ENCODE results near the gene UBE2L5.
A peak's percentile ranks its signal among the peaks of the same experiment; 100 is the strongest.
"Not testable (repeated sequence)": the region's sequence is repeated elsewhere in the genome, so short reads cannot be mapped to it uniquely, and the experiment has no call there.

Gene UBE2L5

DNA sequence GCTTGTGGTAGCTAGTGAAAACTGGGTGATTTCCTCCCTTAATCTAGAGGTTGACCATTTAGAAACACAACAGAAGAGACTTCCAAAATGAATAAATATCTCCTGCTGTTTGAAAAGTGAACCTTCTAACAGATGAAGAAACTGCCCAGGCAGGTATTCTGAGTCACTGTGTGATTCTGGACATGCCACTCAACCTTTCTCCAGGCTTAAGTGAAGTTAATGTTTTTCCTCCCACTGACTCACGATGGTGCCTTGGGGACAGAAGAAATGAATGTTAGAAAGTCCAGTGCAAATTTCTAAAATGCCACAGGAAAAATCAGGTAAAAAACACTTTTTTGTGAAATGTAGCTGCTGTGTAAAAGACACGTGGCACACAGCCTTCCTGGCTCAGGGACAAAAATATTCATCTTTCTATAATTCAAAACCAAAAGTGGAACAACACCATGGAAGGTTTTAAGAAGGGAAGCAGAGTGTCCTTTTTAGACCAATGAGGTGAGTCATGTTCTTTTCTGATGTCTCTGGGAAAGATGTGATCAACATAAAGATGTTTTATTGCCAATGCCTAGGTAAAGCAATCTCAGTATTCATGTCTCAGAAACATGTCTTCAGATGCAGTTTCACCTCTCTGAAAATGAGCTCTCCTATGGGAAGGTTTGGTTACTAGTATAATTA lies 9.1 kb downstream of the UBE2L5 start:
- POLR2A ChIA-PET: interaction anchor here (0.9 to 1.0 kb wide), 2 partner anchors 23 to 319 kb away, joined by 3 read pairs; no protein-coding TSS in a partner anchor
- TF ChIP-seq NFRKB (IDR thresholded peaks at IDR 0.05) (no peak), FOXK2 (IDR thresholded peaks at IDR 0.05) (no peak), HDGF (IDR thresholded peaks at IDR 0.05; ENCODE audit: borderline replicate concordance) (no peak), FOXM1 (IDR thresholded peaks at IDR 0.05; ENCODE audit: borderline replicate concordance) (no peak), CTBP1 (IDR thresholded peaks at IDR 0.05; ENCODE audit: borderline replicate concordance) (no peak), ARNT (IDR thresholded peaks at IDR 0.05) (no peak)
- TF ChIP-seq, protein P1, sequence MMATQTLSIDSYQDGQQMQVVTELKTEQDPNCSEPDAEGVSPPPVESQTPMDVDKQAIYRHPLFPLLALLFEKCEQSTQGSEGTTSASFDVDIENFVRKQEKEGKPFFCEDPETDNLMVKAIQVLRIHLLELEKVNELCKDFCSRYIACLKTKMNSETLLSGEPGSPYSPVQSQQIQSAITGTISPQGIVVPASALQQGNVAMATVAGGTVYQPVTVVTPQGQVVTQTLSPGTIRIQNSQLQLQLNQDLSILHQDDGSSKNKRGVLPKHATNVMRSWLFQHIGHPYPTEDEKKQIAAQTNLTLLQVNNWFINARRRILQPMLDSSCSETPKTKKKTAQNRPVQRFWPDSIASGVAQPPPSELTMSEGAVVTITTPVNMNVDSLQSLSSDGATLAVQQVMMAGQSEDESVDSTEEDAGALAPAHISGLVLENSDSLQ (IDR thresholded peaks at IDR 0.05): 0 out of 2 replicates have a peak, but pooled peaks have one; percentile 40
- CTCF ChIA-PET: no interaction called here
- no peak for DNase-seq (ENCODE audit: extremely low spot score)

DNA sequence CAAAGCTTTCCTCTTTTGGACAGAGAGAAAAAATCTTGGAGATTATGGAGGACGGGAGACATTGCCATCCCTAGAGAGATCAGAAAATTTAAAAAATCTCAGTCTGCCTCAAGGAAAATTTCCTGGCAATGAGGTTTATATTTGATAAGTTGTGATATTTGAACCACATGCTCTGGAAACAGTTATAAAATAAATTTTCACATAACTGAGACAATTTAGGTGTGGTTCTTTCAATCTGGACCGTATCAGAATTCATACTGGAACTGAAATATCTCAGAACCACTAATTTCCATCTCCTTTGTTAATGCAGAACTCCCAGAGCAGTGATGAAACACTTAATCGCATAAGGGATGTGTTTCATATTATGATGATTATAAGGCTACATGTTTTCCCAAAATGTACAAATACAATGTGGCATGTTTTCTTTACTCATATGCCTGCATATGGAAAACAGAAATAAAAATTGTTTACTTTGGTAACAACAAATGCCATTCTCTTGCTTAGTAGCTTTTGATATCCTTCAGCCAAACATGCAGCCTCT lies 13.7 kb downstream of the UBE2L5 start:
- TF ChIP-seq SP1 (IDR thresholded peaks at IDR 0.05) (no peak), BHLHE40 (IDR thresholded peaks at IDR 0.05; ENCODE audit: borderline replicate concordance) (no peak), FOXA1 (IDR thresholded peaks at IDR 0.05) (no peak), LEF1 (IDR thresholded peaks at IDR 0.05; ENCODE audit: borderline replicate concordance) (no peak), FOXK2 (IDR thresholded peaks at IDR 0.05) (no peak), NFRKB (IDR thresholded peaks at IDR 0.05) (no peak), SUZ12 (IDR thresholded peaks at IDR 0.05) (no peak), ZNF384 (IDR thresholded peaks at IDR 0.05) (no peak), L3MBTL2 (conservative IDR thresholded peaks at IDR 0.05) (no peak), FOXM1 (IDR thresholded peaks at IDR 0.05; ENCODE audit: borderline replicate concordance) (no peak), HDGF (IDR thresholded peaks at IDR 0.05; ENCODE audit: borderline replicate concordance) (no peak), ELF4 (IDR thresholded peaks at IDR 0.05) (no peak), TARDBP (IDR thresholded peaks at IDR 0.05) (no peak), ARNT (IDR thresholded peaks at IDR 0.05) (no peak), CTBP1 (IDR thresholded peaks at IDR 0.05; ENCODE audit: borderline replicate concordance) (no peak)
- TF ChIP-seq, protein P1 (IDR thresholded peaks at IDR 0.05): no peak
- CTCF ChIA-PET: no interaction called here
- DNase-seq (ENCODE audit: extremely low spot score): no peak
- POLR2A ChIA-PET: no interaction called here

DNA sequence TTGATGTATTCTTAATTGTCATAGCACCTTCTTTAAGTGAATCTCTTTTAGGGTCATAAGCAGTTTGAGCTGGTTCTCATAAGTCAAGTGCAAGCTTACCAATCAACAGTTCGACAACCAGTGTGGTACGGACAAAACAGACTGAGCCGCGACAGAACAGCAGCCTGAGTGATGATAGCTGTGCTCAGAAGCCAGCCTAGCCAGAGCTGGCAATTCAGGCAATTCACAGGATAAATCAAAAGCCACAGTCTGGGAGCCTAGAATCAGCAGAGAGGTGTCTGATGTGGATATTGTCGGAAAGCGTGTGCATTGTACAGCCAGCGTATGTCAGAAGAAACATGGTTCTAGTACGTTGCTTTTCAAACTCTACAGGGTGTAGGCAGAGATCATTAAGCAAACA lies 14.9 kb downstream of the UBE2L5 start:
- POLR2A ChIA-PET: no interaction called here

DNA sequence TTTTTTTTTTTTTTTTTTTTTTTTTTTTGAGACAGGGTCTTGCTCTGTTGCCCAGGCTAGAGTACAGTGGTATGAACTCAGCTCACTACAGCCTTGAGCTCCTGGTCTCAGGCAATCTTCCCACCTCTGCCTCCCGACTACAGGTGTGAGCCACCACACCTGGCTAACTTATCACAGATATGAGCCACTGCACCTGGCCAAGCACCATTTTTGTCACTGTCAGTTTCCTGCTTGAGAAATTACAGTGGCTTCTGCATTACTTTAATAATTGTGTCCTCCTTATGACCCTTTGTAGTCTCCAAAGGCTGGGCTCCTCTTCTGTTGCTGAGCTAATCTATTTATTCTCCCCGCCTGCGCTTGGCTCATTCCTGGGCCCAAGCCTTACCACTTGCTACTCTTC lies 16.0 kb downstream of the UBE2L5 start:
- TF ChIP-seq SP1 (IDR thresholded peaks at IDR 0.05) (no peak), FOXA1 (IDR thresholded peaks at IDR 0.05) (no peak), NFRKB (IDR thresholded peaks at IDR 0.05) (no peak), L3MBTL2 (conservative IDR thresholded peaks at IDR 0.05) (no peak), CTBP1 (IDR thresholded peaks at IDR 0.05; ENCODE audit: borderline replicate concordance) (no peak), FOXK2 (IDR thresholded peaks at IDR 0.05) (no peak), ZNF384 (IDR thresholded peaks at IDR 0.05) (no peak)
- ChIA-PET CTCF (no interaction called here), POLR2A (no interaction called here)
- no peak for DNase-seq (ENCODE audit: extremely low spot score)

More for the DNA sequence above, 14.9 kb downstream of the UBE2L5 start:
- CTCF ChIA-PET: interaction anchor here (0.7 kb wide), 1 partner anchor 272 kb away, joined by 3 read pairs; no protein-coding TSS in a partner anchor
- DNase-seq (ENCODE audit: extremely low spot score): no peak
- TF ChIP-seq ELF4 (IDR thresholded peaks at IDR 0.05): no peak
- TF ChIP-seq FOXA1 (IDR thresholded peaks at IDR 0.05): no peak
- no peak for TF ChIP-seq BHLHE40 (IDR thresholded peaks at IDR 0.05; ENCODE audit: borderline replicate concordance)
- TF ChIP-seq LEF1 (IDR thresholded peaks at IDR 0.05; ENCODE audit: borderline replicate concordance): no peak
- TF ChIP-seq NFRKB (IDR thresholded peaks at IDR 0.05): no peak
- TF ChIP-seq SP1 (IDR thresholded peaks at IDR 0.05): no peak
- TF ChIP-seq ZNF384 (IDR thresholded peaks at IDR 0.05): no peak

DNA sequence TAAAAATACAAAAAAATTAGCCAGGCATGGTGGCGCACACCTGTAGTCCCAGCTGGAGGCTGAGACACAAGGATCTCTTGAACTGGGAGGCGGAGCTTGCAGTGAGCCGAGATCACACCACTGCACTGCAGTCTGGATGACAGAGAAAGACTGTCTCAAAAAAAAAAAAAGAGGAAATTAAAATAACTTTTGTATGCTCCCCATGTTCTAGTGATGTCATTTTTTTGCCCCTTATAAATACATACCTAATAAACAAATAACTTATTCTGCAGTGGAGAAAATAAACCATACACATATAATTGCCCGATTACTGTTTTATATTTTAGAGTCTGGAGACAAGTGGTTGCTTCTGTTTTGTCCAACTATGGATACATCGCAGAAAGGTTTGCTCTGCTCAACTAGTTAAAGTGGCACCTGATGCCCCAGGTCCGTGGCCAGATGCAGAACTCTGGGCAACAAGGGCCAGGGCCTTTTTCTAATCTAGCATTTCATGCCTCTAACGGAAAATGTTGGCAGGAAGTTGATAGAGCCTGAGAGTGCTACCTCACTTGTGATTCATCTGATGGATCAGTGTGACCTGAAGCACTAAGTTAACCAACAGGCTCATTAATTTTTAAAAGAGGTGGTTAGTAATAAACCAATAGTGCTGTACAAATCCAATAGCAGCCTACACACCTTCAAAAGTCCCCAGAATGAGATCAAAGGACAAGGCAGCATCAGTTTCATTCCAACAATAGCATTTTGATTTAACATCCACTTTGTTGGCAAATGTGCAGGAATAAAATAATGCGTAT lies 18.8 kb downstream of the UBE2L5 start:
- no peak for DNase-seq (ENCODE audit: extremely low spot score)
- ChIA-PET CTCF (no interaction called here), POLR2A (no interaction called here)
- TF ChIP-seq, protein P1 (IDR thresholded peaks at IDR 0.05): no peak

DNA sequence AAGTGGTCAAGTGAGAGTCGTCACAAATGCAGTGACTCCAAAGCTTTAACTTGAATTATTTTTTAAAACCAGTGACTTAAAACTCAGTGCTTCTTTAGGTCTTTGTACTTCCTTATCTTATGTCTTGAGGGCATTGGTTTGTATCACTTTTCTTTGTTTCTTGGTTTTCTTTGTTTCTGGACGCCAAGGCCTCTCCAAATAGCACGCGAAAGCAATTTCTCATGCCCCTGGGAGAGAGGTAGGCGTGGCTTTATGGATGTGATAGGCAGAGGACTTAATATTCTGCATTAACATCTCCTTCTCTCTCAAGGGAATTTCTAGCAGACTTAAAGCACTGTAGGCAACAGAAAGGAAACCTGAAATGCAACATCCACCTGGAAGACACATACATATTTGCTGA lies 20.6 kb downstream of the UBE2L5 start:
- TF ChIP-seq ARNT (IDR thresholded peaks at IDR 0.05): no peak
- no peak for TF ChIP-seq HDGF (IDR thresholded peaks at IDR 0.05; ENCODE audit: borderline replicate concordance)
- no peak for TF ChIP-seq CTBP1 (IDR thresholded peaks at IDR 0.05; ENCODE audit: borderline replicate concordance)
- no peak for TF ChIP-seq L3MBTL2 (conservative IDR thresholded peaks at IDR 0.05)
- no peak for TF ChIP-seq FOXM1 (IDR thresholded peaks at IDR 0.05; ENCODE audit: borderline replicate concordance)
- TF ChIP-seq BHLHE40 (IDR thresholded peaks at IDR 0.05; ENCODE audit: borderline replicate concordance): no peak
- TF ChIP-seq, protein P1 (IDR thresholded peaks at IDR 0.05): no peak
- no peak for TF ChIP-seq SUZ12 (IDR thresholded peaks at IDR 0.05)
- no peak for TF ChIP-seq ZNF384 (IDR thresholded peaks at IDR 0.05)
- no peak for TF ChIP-seq SP1 (IDR thresholded peaks at IDR 0.05)
- TF ChIP-seq TARDBP (IDR thresholded peaks at IDR 0.05): no peak
- TF ChIP-seq FOXK2 (IDR thresholded peaks at IDR 0.05): no peak
- no peak for TF ChIP-seq FOXA1 (IDR thresholded peaks at IDR 0.05)
- no peak for TF ChIP-seq NFRKB (IDR thresholded peaks at IDR 0.05)
- TF ChIP-seq ELF4 (IDR thresholded peaks at IDR 0.05): no peak
- TF ChIP-seq LEF1 (IDR thresholded peaks at IDR 0.05; ENCODE audit: borderline replicate concordance): no peak
- CTCF ChIA-PET: interaction anchor here (0.7 kb wide), 1 partner anchor 9 kb away, joined by 3 read pairs; no protein-coding TSS in a partner anchor
- DNase-seq (ENCODE audit: extremely low spot score): no peak
- POLR2A ChIA-PET: no interaction called here

DNA sequence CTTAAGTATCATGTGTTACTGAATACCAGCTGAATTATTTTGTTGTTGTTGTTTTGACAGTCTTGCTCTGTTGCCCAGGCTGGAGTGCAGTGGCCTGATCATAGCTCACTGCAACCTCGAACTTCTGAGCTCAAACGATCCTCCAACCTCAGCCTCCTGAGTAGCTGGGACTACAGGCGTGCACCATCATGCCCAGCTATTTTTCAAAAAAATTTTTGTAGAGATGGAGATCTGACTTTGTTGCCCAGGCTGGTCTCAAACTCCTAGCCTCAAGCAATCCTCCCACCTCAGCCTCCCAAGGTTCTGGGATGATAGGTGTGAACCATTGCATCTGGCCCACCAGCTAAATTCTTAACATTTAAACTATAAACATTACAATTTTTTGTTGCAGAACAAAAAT lies 21.2 kb downstream of the UBE2L5 start:
- POLR2A ChIA-PET; CTCF ChIA-PET; DNase-seq (ENCODE audit: extremely low spot score): not testable (repeated sequence)

All from HEK293T (cell line).